OCI-LY7 (cell line): ENCODE data around the gene SLC39A10. TPM values are rescaled to one million over a fixed set of nuclear protein-coding genes. Genes with fewer than 3 reads are reported as not detected.

Source experiments
- BruUV-seq: library from RNA; stranded (reverse); fragments of 400-500 nt; replicated peaks from 2 replicates; lab custom pipeline; 2021; lab: Mats Ljungman, UMichigan
- CTCF ChIA-PET: fragments of 300-600 bp; sonication (Branson Sonifier 250); formaldehyde crosslinking; loops from one replicate; lab custom pipeline; 2022; ENCODE audit warnings: antibody characterized with exemption; ENCODE audit not compliant: unreplicated experiment; lab: Charles Lee
- POLR2A ChIA-PET: fragments of 300-600 bp; sonication (Branson Sonifier 250); formaldehyde crosslinking; loops from one replicate; lab custom pipeline; 2022; ENCODE audit warnings: antibody characterized with exemption; lab: Charles Lee
- DNase-seq: peaks from one replicate; pipeline ENCODE4 v3.0.0-alpha.2; 2015; ENCODE audit warnings: low spot score
- H2AFZ ChIP-seq: fragments of 200-600 bp; sonication (generic), shearing (Covaris generic); 2 replicates; pipeline ENCODE4 v1.6.1; 2014; ENCODE audit warnings: mild to moderate bottlenecking, antibody characterized with exemption, low read length, moderate library complexity
- H3K27ac ChIP-seq: fragments of 200-600 bp; sonication (generic); 2 replicates; pipeline ENCODE4 v1.5.1; 2014; ENCODE audit warnings: mixed run types, low read depth, mild to moderate bottlenecking, moderate library complexity, low read length, inconsistent platforms; ENCODE audit not compliant: poor library complexity, severe bottlenecking
- H3K36me3 ChIP-seq: fragments of 200-600 bp; sonication (generic); 2 replicates; pipeline ENCODE4 v1.6.1; 2014; ENCODE audit warnings: mild to moderate bottlenecking, antibody characterized with exemption, low read length, moderate library complexity, mixed read lengths; ENCODE audit not compliant: insufficient read depth
- H3K4me1 ChIP-seq: fragments of 200-600 bp; sonication (generic); 2 replicates; pipeline ENCODE4 v1.5.1; 2014; ENCODE audit warnings: mild to moderate bottlenecking, low read length; ENCODE audit not compliant: insufficient read depth, poor library complexity, severe bottlenecking
- H3K4me2 ChIP-seq: fragments of 200-600 bp; sonication (generic); 2 replicates; pipeline ENCODE4 v1.6.1; 2014; ENCODE audit warnings: mild to moderate bottlenecking, low read length
- H3K4me3 ChIP-seq: fragments of 200-600 bp; sonication (generic); 2 replicates; pipeline ENCODE4 v1.5.1; 2014; ENCODE audit warnings: mild to moderate bottlenecking, low read depth, low read length; ENCODE audit not compliant: poor library complexity, severe bottlenecking
- H3K79me2 ChIP-seq: fragments of 200-600 bp; sonication (generic); 2 replicates; pipeline ENCODE4 v1.6.1; 2016; ENCODE audit warnings: low read depth, mild to moderate bottlenecking, low read length, moderate library complexity, mixed read lengths; ENCODE audit not compliant: insufficient read depth
- H3K9me2 ChIP-seq: fragments of 200-600 bp; sonication (generic); 2 replicates; pipeline ENCODE4 v1.6.1; 2016; ENCODE audit warnings: mild to moderate bottlenecking, low read length, mixed read lengths; ENCODE audit not compliant: insufficient read depth
- H3K9me3 ChIP-seq: fragments of 200-600 bp; sonication (generic); 2 replicates; pipeline ENCODE4 v1.6.1; 2014; ENCODE audit warnings: mild to moderate bottlenecking, mixed run types, low read length, mixed read lengths
- H4K20me1 ChIP-seq: fragments of 200-600 bp; sonication (generic); 2 replicates; pipeline ENCODE4 v1.6.1; 2014; ENCODE audit warnings: mild to moderate bottlenecking, antibody characterized with exemption, low read length, moderate library complexity, mixed read lengths; ENCODE audit not compliant: insufficient read depth
- CTCF ChIP-seq: fragments of 200-600 bp; sonication (generic); conservative IDR thresholded peaks from 2 replicates; pipeline ENCODE4 v1.5.1; 2014; ENCODE audit warnings: mild to moderate bottlenecking, antibody characterized with exemption, low read length, moderate library complexity, mixed read lengths
- EZH2phosphoT487 ChIP-seq: fragments of 200-600 bp; sonication (generic); IDR thresholded peaks from 2 replicates; pipeline ENCODE4 v1.6.1; 2018; ENCODE audit warnings: low read depth, borderline replicate concordance, mild to moderate bottlenecking, mixed run types, antibody characterized with exemption, low read length, moderate library complexity, mixed read lengths
- intact Hi-C: fragments of 100-400 bp; cut with micrococcal nuclease; formaldehyde crosslinking; loops from one replicate; pipeline ENCODE4 v1.10.0; 2022; ENCODE audit not compliant: unreplicated experiment
- total RNA-seq, 2 experiments: library from RNA; depleted of rRNA in 1 of 2; stranded (reverse); fragments of >200 nt in 1 of 2; shearing (Covaris generic) in 1 of 2; gene quantifications; 2 replicates each; pipeline ENCODE4 v1.2.3, GENCODE V29; 2014 to 2022

The SLC39A10 gene
- total RNA-seq, 2 experiments from 2014 or later: 14.7 to 31.9 TPM

GRCh38 chr2:195619590-195619989 is 37.4 kb upstream of the SLC39A10 start:
- no peaks in the 10 kb centered on the region for H3K79me2 ChIP-seq
- H2AFZ ChIP-seq: no peak overlapping the region
- H3K4me3 ChIP-seq: no peak overlapping the region
- no peak overlapping the region for H3K4me2 ChIP-seq
- no peak for TF ChIP-seq CTCF
- TF ChIP-seq EZH2phosphoT487: no peak
- no peaks in the 10 kb centered on the region for H3K36me3 ChIP-seq
- ChIA-PET CTCF (no interaction called here), POLR2A (interaction anchor here (0.7 to 1.7 kb wide), 3 partner anchors 11 to 467 kb away, joined by 3 to 6 read pairs (median 4); no protein-coding TSS in a partner anchor)
- no peaks in the 10 kb centered on the region for H3K4me1 ChIP-seq
- H3K27ac ChIP-seq: no peak overlapping the region
- no peak for DNase-seq
- no peaks in the 10 kb centered on the region for H4K20me1 ChIP-seq
- no TSS peak for BruUV-seq
- H3K9me2 ChIP-seq: no peaks in the 10 kb centered on the region
- intact Hi-C loops: no loop called here
- H3K9me3 ChIP-seq: no peaks in the 10 kb centered on the region

GRCh38 chr2:195620501-195620900 is 36.5 kb upstream of the SLC39A10 start:
- CTCF ChIA-PET: no interaction called here
- no TSS peak for BruUV-seq
- H3K27ac ChIP-seq: no peak overlapping the region
- no peaks in the 10 kb centered on the region for H3K9me3 ChIP-seq
- H2AFZ ChIP-seq: no peak overlapping the region
- TF ChIP-seq EZH2phosphoT487 (no peak), CTCF (no peak)
- H4K20me1 ChIP-seq: no peaks in the 10 kb centered on the region
- no peaks in the 10 kb centered on the region for H3K9me2 ChIP-seq
- no peaks in the 10 kb centered on the region for H3K36me3 ChIP-seq
- intact Hi-C loops: no loop called here
- H3K4me2 ChIP-seq: no peak overlapping the region
- DNase-seq: no peak
- POLR2A ChIA-PET: interaction anchor here (1.2 to 1.7 kb wide), 2 partner anchors 10 to 27 kb away, joined by 3 to 6 read pairs; no protein-coding TSS in a partner anchor
- no peak overlapping the region for H3K4me3 ChIP-seq
- H3K4me1 ChIP-seq: no peaks in the 10 kb centered on the region
- H3K79me2 ChIP-seq: no peaks in the 10 kb centered on the region

- Histone ChIP-seq H3K4me1 (no peaks in the 10 kb centered on the region), H3K9me2 (no peaks in the 10 kb centered on the region), H3K27ac (no peak overlapping the region), H3K36me3 (no peaks in the 10 kb centered on the region), H3K4me2 (no peak overlapping the region), H3K9me3 (no peaks in the 10 kb centered on the region), H2AFZ (no peak overlapping the region), H3K79me2 (no peaks in the 10 kb centered on the region), H4K20me1 (no peaks in the 10 kb centered on the region), H3K4me3 (no peak overlapping the region)
- no TSS peak for BruUV-seq
- intact Hi-C loops: no loop called here
- ChIA-PET POLR2A (interaction anchor here (0.6 to 0.7 kb wide), 3 partner anchors 42 to 588 kb away, joined by 3 to 6 read pairs (median 3); no protein-coding TSS in a partner anchor), CTCF (no interaction called here)
- TF ChIP-seq EZH2phosphoT487 (no peak), CTCF (no peak)
- DNase-seq: no peak
These were observed 34.1 kb upstream of the SLC39A10 start for GRCh38 chr2:195622966-195623365.
